Measurements from ENCODE around the gene ROMO1. TPM values are rescaled to one million over a fixed set of nuclear protein-coding genes. Genes with fewer than 3 reads are reported as not detected.
"Not testable (repeated sequence)": the region's sequence is repeated elsewhere in the genome, so short reads cannot be mapped to it uniquely, and the experiment has no call there.

ROMO1 gene
- total RNA-seq, 1 donor from 2014 or later, result 80.3 TPM

DNA sequence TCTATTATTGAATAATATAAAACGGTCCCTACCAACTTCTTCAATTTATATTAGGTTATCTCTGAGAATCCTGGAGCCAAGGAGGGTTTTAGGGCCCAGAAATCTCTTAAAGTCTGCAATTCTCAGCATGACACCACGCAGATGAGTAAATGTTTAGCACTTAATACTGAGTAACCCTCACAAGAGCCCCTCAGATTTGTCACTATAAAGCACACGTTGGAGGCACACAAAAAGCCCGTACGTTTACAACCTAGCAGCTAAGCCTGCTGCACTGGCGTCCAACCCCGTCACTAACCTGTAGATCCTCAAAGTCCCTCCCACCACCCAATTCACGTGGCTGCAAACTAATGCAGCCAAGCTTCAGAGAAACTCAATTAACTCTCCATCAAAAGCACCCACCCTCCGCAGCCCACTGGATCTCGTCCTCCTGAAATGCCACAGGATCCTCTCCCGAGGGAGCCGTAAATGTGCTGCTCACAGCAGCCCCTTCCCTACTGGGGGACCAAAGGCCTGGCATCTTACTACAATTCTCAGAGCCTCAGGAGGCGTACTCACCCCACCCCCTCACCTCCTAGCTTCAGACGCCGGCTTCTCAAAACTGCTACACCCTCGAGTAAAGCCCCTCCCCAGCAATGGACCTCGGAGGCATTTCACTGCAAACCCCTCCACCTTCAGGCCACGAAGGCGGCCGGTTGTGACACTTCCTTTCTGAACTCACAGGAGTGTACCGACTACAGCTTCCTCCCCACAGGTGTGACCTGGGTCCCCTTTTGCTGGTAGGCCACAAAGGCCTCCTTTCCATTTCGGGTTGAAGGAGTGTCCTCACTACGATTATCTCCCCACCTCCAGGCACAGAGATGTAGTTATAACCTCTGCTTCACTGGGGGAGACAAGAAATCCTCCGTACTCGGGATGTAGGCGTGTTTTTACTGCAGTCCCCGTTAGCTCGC is 35.4 kb upstream of the ROMO1 start:
- intact Hi-C loops (cut with micrococcal nuclease), result loop anchor here (1.0 to 10.0 kb wide), 9 partner anchors 36 to 799 kb away; partner anchors contain the start of genes CEP250, NFS1, RBM39 and ROMO1
- no peaks in the 10 kb centered on the region for H3K27me3 Mint-ChIP-seq (ENCODE audit: insufficient read depth)
- peak; percentile 64 for DNase-seq (ENCODE audit: low spot score)
- no peaks in the 10 kb centered on the region for H3K9me3 Mint-ChIP-seq
- H3K4me3 Mint-ChIP-seq, result peak overlapping the region; percentile 95
- peaks cover 21% of the 10 kb centered on the region for H3K36me3 Mint-ChIP-seq (ENCODE audit: low read depth)
- H3K4me1 Mint-ChIP-seq (ENCODE audit: low read depth), result peaks cover 57% of the 10 kb centered on the region
- H3K27ac Mint-ChIP-seq, result peak overlapping the region; percentile 99

DNA sequence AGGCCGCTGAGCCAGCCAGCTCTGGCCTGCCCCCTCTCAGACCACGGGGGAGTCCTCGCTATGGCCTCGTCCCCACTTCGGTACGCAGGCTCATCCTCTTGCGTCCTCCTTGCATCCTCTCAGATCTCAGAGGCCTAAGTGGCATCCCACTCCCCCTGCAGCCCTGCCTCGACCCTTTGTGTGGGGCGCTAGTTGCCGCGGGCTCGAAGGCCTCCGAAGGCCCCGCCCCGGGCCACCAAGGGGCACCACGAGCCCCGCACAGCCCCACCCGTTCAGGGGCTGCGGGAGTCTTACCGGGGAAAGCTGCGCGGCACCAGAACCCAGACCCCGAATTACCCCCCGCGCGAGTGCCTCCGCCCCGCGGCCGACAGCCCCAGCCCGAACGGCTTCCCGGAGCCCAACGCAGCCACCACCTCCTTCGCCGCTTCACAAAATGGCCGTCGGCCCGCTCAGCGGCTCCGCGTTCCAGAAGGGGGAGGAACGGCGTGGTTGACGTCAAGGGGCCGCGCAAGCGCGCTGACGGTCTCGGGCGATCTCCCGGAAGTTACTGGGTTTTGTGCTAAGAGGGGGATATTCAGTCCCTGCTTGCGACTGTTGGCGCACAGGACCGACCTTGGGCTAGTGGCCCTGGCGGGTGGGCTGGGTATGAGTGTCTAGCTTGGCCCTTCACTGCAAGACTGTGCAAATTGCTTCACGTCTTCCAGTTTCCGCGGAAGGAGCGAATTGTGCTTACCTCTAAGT is 34.6 kb upstream of the ROMO1 start, which contains the start of the genes CPNE1 and RBM12:
Gene CPNE1, minus strand, starts transcription at position 435 of the 741 bp plus-strand sequence. CDS start 31,977 bp downstream, outside the sequence.
Gene RBM12, minus strand, starts transcription at position 435 of the 741 bp plus-strand sequence. CDS start 9,578 bp downstream, outside the sequence.
- Mint-ChIP-seq H3K4me1 (ENCODE audit: low read depth) (peaks cover 48% of the 10 kb centered on the region), H3K27ac (peak within 1 kb of the TSS; percentile 99), H3K27me3 (ENCODE audit: insufficient read depth) (no peaks in the 10 kb centered on the region), H3K36me3 (ENCODE audit: low read depth) (peaks cover 29% of the 10 kb centered on the region), H3K4me3 (peak within 1 kb of the TSS; percentile 95), H3K9me3 (no peaks in the 10 kb centered on the region)
- intact Hi-C loops (cut with micrococcal nuclease), result loop anchor here (1.0 to 10.0 kb wide), 8 partner anchors 35 to 798 kb away; partner anchors contain the start of genes CEP250, ERGIC3, NFS1 and RBM39
- peak; percentile 91 for DNase-seq (ENCODE audit: low spot score)

GRCh38 chr20:35665949-35666288 is 33.3 kb upstream of the ROMO1 start:
- no peak for DNase-seq (ENCODE audit: low spot score)
- Mint-ChIP-seq H3K4me1 (ENCODE audit: low read depth) (peaks cover 35% of the 10 kb centered on the region), H3K4me3 (peak overlapping the region; percentile 8), H3K27ac (peak overlapping the region; percentile 30), H3K9me3 (no peaks in the 10 kb centered on the region), H3K27me3 (ENCODE audit: insufficient read depth) (no peaks in the 10 kb centered on the region), H3K36me3 (ENCODE audit: low read depth) (peaks cover 39% of the 10 kb centered on the region)
- intact Hi-C loops (cut with micrococcal nuclease), result loop anchor here (1.0 to 10.0 kb wide), 3 partner anchors 124 to 361 kb away; partner anchors contain the start of genes CEP250 and ERGIC3

- no peak overlapping the region for H3K27ac Mint-ChIP-seq
- H3K4me1 Mint-ChIP-seq (ENCODE audit: low read depth), result peaks cover 5% of the 10 kb centered on the region
- H3K9me3 Mint-ChIP-seq, result no peaks in the 10 kb centered on the region
- no peak overlapping the region for H3K4me3 Mint-ChIP-seq
- intact Hi-C loops (cut with micrococcal nuclease), result loop anchor here (10.0 kb wide), 2 partner anchors 214 to 364 kb away; partner anchors contain the start of gene CEP250
- DNase-seq (ENCODE audit: low spot score), result no peak
- peaks cover 40% of the 10 kb centered on the region for H3K36me3 Mint-ChIP-seq (ENCODE audit: low read depth)
- H3K27me3 Mint-ChIP-seq (ENCODE audit: insufficient read depth), result no peaks in the 10 kb centered on the region
Measured at GRCh38 chr20:35669221-35669620, 30.0 kb upstream of the ROMO1 start.

DNA sequence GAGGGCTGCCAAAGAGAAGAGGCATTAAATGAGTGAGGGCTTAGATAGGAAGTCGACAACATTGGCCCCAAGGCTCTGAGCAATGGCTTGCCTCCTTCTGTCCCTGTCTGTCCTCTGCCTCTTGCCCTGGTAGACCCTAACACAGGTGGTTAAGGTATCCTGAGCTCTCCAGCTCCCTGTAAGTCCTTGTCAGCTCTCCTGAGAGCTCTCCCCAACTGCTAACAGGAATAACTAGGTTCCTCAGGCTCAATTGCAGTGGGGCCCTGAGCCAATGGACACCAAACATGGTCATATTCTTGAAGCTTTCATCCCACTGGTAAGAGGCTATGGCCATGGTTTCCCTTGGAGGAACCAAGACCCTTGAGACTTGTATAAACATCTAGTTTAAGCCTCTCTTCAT is 29.5 kb upstream of the ROMO1 start:
- Mint-ChIP-seq H3K27me3 (ENCODE audit: insufficient read depth) (no peaks in the 10 kb centered on the region), H3K27ac (no peak overlapping the region)

DNA sequence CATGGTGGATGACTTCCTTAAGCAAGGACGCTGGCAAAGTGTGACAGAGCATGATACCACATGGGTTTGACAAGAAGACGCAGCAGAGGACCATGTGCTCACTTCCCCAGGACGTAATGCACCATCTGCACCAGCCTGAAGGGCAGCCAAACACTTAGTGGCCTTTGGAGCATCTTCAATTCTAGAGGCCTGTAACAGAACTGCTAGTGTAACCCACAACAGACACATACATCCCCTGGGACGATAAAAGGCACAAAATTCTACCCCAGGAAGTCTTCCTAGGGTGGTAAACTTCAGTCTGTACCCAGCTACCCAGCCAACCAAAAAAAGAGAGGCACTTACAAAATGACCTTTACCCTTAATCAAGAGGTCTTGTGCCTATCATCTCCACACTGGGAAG is 25.3 kb upstream of the ROMO1 start:
- intact Hi-C loops (cut with micrococcal nuclease), result no loop called here
- Mint-ChIP-seq H3K9me3 (no peaks in the 10 kb centered on the region), H3K4me3 (no peak overlapping the region), H3K27ac (no peak overlapping the region), H3K36me3 (ENCODE audit: low read depth) (peaks cover 34% of the 10 kb centered on the region), H3K27me3 (ENCODE audit: insufficient read depth) (no peaks in the 10 kb centered on the region), H3K4me1 (ENCODE audit: low read depth) (no peaks in the 10 kb centered on the region)
- no peak for DNase-seq (ENCODE audit: low spot score)

More for the DNA sequence above, 29.5 kb upstream of the ROMO1 start:
- H3K36me3 Mint-ChIP-seq (ENCODE audit: low read depth), result peaks cover 40% of the 10 kb centered on the region
- no peaks in the 10 kb centered on the region for H3K9me3 Mint-ChIP-seq
- intact Hi-C loops (cut with micrococcal nuclease), result loop anchor here (10.0 kb wide), 2 partner anchors 215 to 365 kb away; partner anchors contain the start of gene CEP250
- H3K4me3 Mint-ChIP-seq, result no peak overlapping the region
- DNase-seq (ENCODE audit: low spot score), result no peak
- H3K4me1 Mint-ChIP-seq (ENCODE audit: low read depth), result peaks cover 5% of the 10 kb centered on the region

- H3K36me3 Mint-ChIP-seq (ENCODE audit: low read depth), result peaks cover 24% of the 10 kb centered on the region
- H3K4me3 Mint-ChIP-seq, result no peak overlapping the region
- no peak for DNase-seq (ENCODE audit: low spot score)
- H3K4me1 Mint-ChIP-seq (ENCODE audit: low read depth), result no peaks in the 10 kb centered on the region
- no peaks in the 10 kb centered on the region for H3K9me3 Mint-ChIP-seq
- no peaks in the 10 kb centered on the region for H3K27me3 Mint-ChIP-seq (ENCODE audit: insufficient read depth)
- intact Hi-C loops (cut with micrococcal nuclease), result no loop called here
- no peak overlapping the region for H3K27ac Mint-ChIP-seq
Measured at GRCh38 chr20:35674921-35675320, 24.3 kb upstream of the ROMO1 start.

- H3K4me1 Mint-ChIP-seq (ENCODE audit: low read depth), result no peaks in the 10 kb centered on the region
- no peak for DNase-seq (ENCODE audit: low spot score)
- no peak overlapping the region for H3K27ac Mint-ChIP-seq
- no peaks in the 10 kb centered on the region for H3K9me3 Mint-ChIP-seq
- no peaks in the 10 kb centered on the region for H3K27me3 Mint-ChIP-seq (ENCODE audit: insufficient read depth)
- intact Hi-C loops (cut with micrococcal nuclease), result no loop called here
- H3K4me3 Mint-ChIP-seq, result no peak overlapping the region
- peaks cover 8% of the 10 kb centered on the region for H3K36me3 Mint-ChIP-seq (ENCODE audit: low read depth)
Measured at GRCh38 chr20:35680452-35681183, 18.6 kb upstream of the ROMO1 start.

DNA sequence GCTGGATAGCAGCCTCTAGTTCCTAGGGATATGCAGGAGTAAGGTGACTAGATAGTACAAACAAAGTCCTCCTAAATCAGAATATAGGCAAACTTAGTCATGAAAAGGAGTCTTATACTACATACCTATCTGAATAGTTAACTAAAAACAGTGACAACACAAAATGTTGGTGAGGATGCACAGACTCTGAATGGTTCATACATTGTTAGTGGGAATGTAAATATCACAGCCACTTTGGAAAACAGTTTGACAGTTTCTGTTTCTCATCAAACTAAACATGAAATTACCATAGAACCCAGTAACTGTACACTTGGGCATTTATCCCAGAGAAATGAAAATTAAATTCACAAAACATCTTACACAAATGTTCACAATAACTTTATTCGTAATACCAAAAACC is 17.2 kb upstream of the ROMO1 start:
- H3K36me3 Mint-ChIP-seq (ENCODE audit: low read depth), result peaks cover 11% of the 10 kb centered on the region
- H3K9me3 Mint-ChIP-seq, result no peaks in the 10 kb centered on the region
- no peak overlapping the region for H3K27ac Mint-ChIP-seq

DNA sequence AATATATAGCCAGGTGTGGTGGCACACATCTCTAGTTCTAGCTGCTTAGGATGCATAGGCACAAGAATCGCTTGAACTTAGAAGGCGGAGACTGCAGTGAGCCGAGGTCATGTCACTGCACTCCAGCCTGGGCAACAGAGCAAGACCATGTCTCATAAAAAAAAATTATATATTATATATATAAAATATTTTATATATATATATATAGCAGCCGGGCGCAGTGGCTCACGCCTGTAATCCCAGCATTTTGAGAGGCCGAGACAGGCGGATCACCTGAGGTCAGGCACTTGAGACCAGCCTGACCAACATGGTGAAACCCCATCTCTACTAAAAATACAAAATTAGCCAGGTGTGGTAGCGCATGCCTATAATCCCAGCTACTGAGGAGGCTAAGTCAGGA is 13.8 kb upstream of the ROMO1 start:
- DNase-seq (ENCODE audit: low spot score); H3K4me1 Mint-ChIP-seq (ENCODE audit: low read depth); H3K27me3 Mint-ChIP-seq (ENCODE audit: insufficient read depth); H3K4me3 Mint-ChIP-seq; intact Hi-C loops (cut with micrococcal nuclease); H3K9me3 Mint-ChIP-seq; H3K27ac Mint-ChIP-seq: not testable (repeated sequence)
- H3K36me3 Mint-ChIP-seq (ENCODE audit: low read depth), result peaks cover 24% of the 10 kb centered on the region

More for the DNA sequence above, 17.2 kb upstream of the ROMO1 start:
- intact Hi-C loops (cut with micrococcal nuclease), result no loop called here
- no peak for DNase-seq (ENCODE audit: low spot score)
- Mint-ChIP-seq H3K4me3 (no peak overlapping the region), H3K27me3 (ENCODE audit: insufficient read depth) (no peaks in the 10 kb centered on the region), H3K4me1 (ENCODE audit: low read depth) (no peaks in the 10 kb centered on the region)

DNA sequence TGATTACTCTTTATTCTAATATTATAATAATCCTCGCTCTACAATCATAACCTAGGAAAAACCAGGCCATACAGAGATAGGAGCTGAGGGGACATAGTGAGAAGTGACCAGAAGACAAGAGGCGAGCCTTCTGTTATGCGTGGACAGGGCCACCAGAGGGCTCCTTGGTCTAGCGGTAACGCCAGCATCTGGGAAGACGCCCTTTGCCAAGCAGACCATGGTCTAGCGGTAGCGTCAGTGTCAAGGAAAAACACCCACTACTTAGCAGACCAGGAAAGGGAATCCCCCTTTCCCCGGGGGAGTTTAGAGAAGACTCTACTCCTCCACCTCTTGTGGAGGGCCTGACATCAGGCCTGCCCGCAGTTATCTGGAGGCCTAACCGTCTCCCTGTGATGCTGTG is 12.3 kb upstream of the ROMO1 start:
- H3K27me3 Mint-ChIP-seq (ENCODE audit: insufficient read depth); H3K4me3 Mint-ChIP-seq; H3K4me1 Mint-ChIP-seq (ENCODE audit: low read depth); intact Hi-C loops (cut with micrococcal nuclease); H3K9me3 Mint-ChIP-seq; H3K27ac Mint-ChIP-seq; DNase-seq (ENCODE audit: low spot score): not testable (repeated sequence)
- H3K36me3 Mint-ChIP-seq (ENCODE audit: low read depth), result peaks cover 26% of the 10 kb centered on the region

GRCh38 chr20:35690265-35690664 is 8.9 kb upstream of the ROMO1 start:
- H3K27me3 Mint-ChIP-seq (ENCODE audit: insufficient read depth), result no peaks in the 10 kb centered on the region
- intact Hi-C loops (cut with micrococcal nuclease), result no loop called here
- no peak for DNase-seq (ENCODE audit: low spot score)
- peaks cover 33% of the 10 kb centered on the region for H3K36me3 Mint-ChIP-seq (ENCODE audit: low read depth)
- no peaks in the 10 kb centered on the region for H3K9me3 Mint-ChIP-seq
- H3K4me1 Mint-ChIP-seq (ENCODE audit: low read depth), result no peaks in the 10 kb centered on the region
- no peak overlapping the region for H3K4me3 Mint-ChIP-seq
- H3K27ac Mint-ChIP-seq, result no peak overlapping the region

Data from activated T-helper 1 cell treated with anti-CD3 and anti-CD28 coated beads, Interleukin-12 subunit alpha, Interleukin-12 subunit beta, Interleukin-2, Interleukin-4 antibody, amounts not matched to agents 30 ng/mL and 10 ng/mL and 1 ng/mL, durations not matched to agents 14 hours and 24 hours and 36 hours (primary cell).